ENCODE results near the gene NAT9.

The NAT9 gene

DNA sequence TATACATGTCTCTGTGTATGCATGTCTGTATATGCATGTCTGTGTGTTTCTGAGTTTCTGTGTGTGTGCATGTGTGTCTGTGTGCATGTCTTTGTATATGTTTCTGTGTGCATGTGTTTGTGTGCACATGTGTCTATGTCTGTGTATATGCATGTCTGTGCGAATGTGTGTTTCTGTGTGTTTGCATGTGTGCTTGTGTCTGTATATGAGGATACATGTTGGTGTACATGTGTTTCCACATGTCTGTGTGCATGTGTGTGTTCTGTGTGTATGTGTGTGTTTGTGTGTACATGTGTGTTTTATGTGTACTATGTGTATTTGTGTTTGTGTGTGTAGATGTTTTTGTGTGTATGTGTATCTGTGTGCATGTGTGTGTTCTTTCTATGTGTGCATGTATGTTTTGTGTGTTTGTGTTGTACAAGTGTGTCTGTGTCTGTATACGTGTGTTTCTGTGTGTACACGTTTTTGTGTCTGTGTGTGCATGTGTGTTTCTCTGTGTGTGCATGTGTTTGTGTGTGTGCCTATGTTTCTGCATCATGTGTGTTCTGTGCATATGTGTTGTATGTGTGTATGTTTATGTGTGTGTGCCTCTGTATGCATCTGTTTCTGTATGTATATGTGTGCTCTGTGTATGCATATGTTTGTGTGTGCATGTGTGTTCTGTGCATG, 48.0 kb downstream of the NAT9 start:
- no peak for DNase-seq

DNA sequence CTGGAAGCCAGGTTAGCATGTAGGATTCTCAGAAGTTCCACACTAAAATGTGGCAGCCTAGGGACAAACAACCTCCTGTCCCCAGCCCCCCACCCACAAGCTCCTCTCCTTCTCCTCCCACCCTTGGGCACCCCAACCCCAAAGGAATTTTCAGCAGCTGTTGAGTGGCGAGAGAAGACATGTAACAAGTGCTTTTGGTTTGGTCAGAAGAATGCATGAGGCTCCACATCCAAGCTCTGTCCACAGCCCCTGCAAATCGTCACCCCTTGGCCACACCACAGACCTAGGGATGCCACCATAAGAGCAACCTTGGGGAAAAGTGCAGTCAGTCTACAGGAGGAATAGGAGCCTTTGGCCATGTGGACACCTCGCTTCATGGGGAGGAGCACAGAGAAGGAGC, 51.0 kb downstream of the NAT9 start:
- DNase-seq, result no peak

DNA sequence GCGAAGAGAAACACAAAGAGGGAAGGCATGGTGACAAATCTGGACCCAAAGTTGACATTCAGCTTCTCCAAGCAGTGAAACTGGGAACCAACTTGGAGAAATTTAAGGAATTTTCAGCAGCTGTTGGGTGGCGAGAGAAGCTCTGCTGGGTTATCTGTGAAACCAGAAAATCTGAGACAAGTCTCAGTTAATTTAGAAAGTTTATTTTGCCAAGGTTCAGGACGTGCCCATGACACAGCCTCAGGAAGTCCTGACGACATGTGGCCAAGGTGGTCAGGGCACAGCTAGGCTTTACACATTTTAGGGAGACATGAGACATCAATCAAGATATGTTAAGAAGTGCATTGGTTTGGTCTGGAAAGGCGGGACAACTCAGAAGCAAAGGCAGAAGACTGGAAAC, 52.3 kb downstream of the NAT9 start:
- no peak for DNase-seq

DNA sequence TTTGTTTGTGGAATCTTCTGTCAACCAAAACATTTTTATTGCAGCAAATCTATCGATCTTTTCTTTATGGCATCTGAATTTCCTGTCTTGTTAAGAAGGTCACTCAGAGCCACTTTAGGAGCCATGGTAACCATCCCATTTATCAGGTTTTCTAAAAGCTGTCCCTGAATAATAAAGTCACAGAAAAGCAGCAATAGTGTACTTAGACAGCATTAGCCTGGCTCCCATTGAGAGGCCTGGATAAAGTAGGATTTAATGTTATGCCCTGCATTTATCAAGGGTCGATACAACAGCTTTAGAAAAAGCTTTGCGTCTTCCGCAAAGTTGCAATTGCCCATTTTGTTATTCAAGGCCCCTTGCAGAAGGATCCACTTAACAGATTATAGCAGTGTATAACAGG, 53.4 kb downstream of the NAT9 start:
- DNase-seq, result no peak

Data from T-helper 1 cell (primary cell).